ENCODE results near the gene TGFBR1.

TGFBR1 gene

GRCh38 chr9:99199938-99200539 lies 95.1 kb downstream of the TGFBR1 start:
- H3K9me3 ChIP-seq (ENCODE audit: control insufficient read depth, insufficient read depth, low read length): no peaks in the 10 kb centered on the region
- no peak overlapping the region for H3K27ac ChIP-seq (ENCODE audit: low read depth, low read length)
- H3K4me1 ChIP-seq (ENCODE audit: control insufficient read depth, low read length): peaks cover 7% of the 10 kb centered on the region
- no peaks in the 10 kb centered on the region for H4K20me1 ChIP-seq (ENCODE audit: control insufficient read depth, insufficient read depth, low read depth, low read length)
- no peak overlapping the region for H3K4me2 ChIP-seq (ENCODE audit: low read length)
- no peaks in the 10 kb centered on the region for H3F3A ChIP-seq (ENCODE audit: control insufficient read depth, insufficient read depth)
- H3K36me3 ChIP-seq (ENCODE audit: control insufficient read depth, low read length): no peaks in the 10 kb centered on the region
- TF ChIP-seq CTCF (IDR thresholded peaks at IDR 0.05; ENCODE audit: low read depth, low read length, poor library complexity, severe bottlenecking): no peak
- no peak for TF ChIP-seq EZH2phosphoT487 (IDR thresholded peaks at IDR 0.05; ENCODE audit: borderline replicate concordance, low read length)
- no peak overlapping the region for H3K4me3 ChIP-seq (ENCODE audit: low read length)
- peaks cover 6% of the 10 kb centered on the region for H3K27me3 ChIP-seq (ENCODE audit: control insufficient read depth, low read length)
- no peaks in the 10 kb centered on the region for H3K9me2 ChIP-seq (replicated peaks; ENCODE audit: control insufficient read depth, low read length)
- no peaks in the 10 kb centered on the region for H3K79me2 ChIP-seq (ENCODE audit: control insufficient read depth, low read length)

GRCh38 chr9:99201603-99202002 lies 96.7 kb downstream of the TGFBR1 start:
- Histone ChIP-seq H3K4me3 (ENCODE audit: low read length) (no peak overlapping the region), H3K79me2 (ENCODE audit: control insufficient read depth, low read length) (no peaks in the 10 kb centered on the region), H3F3A (ENCODE audit: control insufficient read depth, insufficient read depth) (no peaks in the 10 kb centered on the region), H3K9me3 (ENCODE audit: control insufficient read depth, insufficient read depth, low read length) (no peaks in the 10 kb centered on the region), H3K27ac (ENCODE audit: low read depth, low read length) (no peak overlapping the region), H3K27me3 (ENCODE audit: control insufficient read depth, low read length) (no peaks in the 10 kb centered on the region; the same call in 1 of the 2 replicates), H3K4me1 (ENCODE audit: control insufficient read depth, low read length) (peaks cover 7% of the 10 kb centered on the region), H3K4me2 (ENCODE audit: low read length) (no peak overlapping the region), H3K36me3 (ENCODE audit: control insufficient read depth, low read length) (no peaks in the 10 kb centered on the region), H4K20me1 (ENCODE audit: control insufficient read depth, insufficient read depth, low read depth, low read length) (no peaks in the 10 kb centered on the region), H3K9me2 (replicated peaks; ENCODE audit: control insufficient read depth, low read length) (no peaks in the 10 kb centered on the region)
- TF ChIP-seq CTCF (IDR thresholded peaks at IDR 0.05; ENCODE audit: low read depth, low read length, poor library complexity, severe bottlenecking): no peak
- TF ChIP-seq EZH2phosphoT487 (IDR thresholded peaks at IDR 0.05; ENCODE audit: borderline replicate concordance, low read length): no peak

Measured in DOHH2 (cell line).